ENCODE measurements around the gene IRF5.

The IRF5 gene

GRCh38 chr7:128937647-128938543 lies at the start of gene IRF5:
TSS of gene IRF5 (plus strand) at chr7:128937927. CDS start at chr7:128942082, 4,155 bp downstream.
- no peak for FAIRE-seq

GRCh38 chr7:128888039-128888755 lies 49.5 kb upstream of the IRF5 start:
- no peak for FAIRE-seq

- FAIRE-seq, result no peak
Observed at GRCh38 chr7:128888756-128889095, 49.0 kb upstream of the IRF5 start.

- FAIRE-seq, result no peak
Observed at GRCh38 chr7:128889121-128889520, 48.6 kb upstream of the IRF5 start.

- no peak for FAIRE-seq
Observed at GRCh38 chr7:128890306-128891109, 47.2 kb upstream of the IRF5 start.

GRCh38 chr7:128891110-128891941 lies 46.4 kb upstream of the IRF5 start:
- no peak for FAIRE-seq

- FAIRE-seq, result no peak
Observed at GRCh38 chr7:128891942-128892269, 45.8 kb upstream of the IRF5 start.

- no peak for FAIRE-seq
Observed at GRCh38 chr7:128892521-128893250, 45.0 kb upstream of the IRF5 start.

GRCh38 chr7:128893251-128894100 lies 44.3 kb upstream of the IRF5 start:
- FAIRE-seq, result no peak

- FAIRE-seq, result no peak
Observed at GRCh38 chr7:128894101-128894440, 43.7 kb upstream of the IRF5 start.

- no peak for FAIRE-seq
Observed at GRCh38 chr7:128895320-128895719, 42.4 kb upstream of the IRF5 start.

- FAIRE-seq, result no peak
Observed at GRCh38 chr7:128899392-128899791, 38.3 kb upstream of the IRF5 start.

GRCh38 chr7:128900237-128900636 lies 37.5 kb upstream of the IRF5 start:
- FAIRE-seq, result no peak

GRCh38 chr7:128902761-128903585 lies 34.8 kb upstream of the IRF5 start:
- FAIRE-seq, result no peak

- no peak for FAIRE-seq
Observed at GRCh38 chr7:128903621-128904361, 33.9 kb upstream of the IRF5 start.

GRCh38 chr7:128904381-128905197 lies 33.1 kb upstream of the IRF5 start:
- peak; percentile 24 for FAIRE-seq

- no peak for FAIRE-seq
Observed at GRCh38 chr7:128906001-128906765, 31.5 kb upstream of the IRF5 start.
